ENCODE data around the gene MPPED2. TPM values are rescaled to one million over a fixed set of nuclear protein-coding genes. Genes with fewer than 3 reads are reported as not detected.

Gene MPPED2
- total RNA-seq, 1 experiment from 2014 or later, result not detected

DNA sequence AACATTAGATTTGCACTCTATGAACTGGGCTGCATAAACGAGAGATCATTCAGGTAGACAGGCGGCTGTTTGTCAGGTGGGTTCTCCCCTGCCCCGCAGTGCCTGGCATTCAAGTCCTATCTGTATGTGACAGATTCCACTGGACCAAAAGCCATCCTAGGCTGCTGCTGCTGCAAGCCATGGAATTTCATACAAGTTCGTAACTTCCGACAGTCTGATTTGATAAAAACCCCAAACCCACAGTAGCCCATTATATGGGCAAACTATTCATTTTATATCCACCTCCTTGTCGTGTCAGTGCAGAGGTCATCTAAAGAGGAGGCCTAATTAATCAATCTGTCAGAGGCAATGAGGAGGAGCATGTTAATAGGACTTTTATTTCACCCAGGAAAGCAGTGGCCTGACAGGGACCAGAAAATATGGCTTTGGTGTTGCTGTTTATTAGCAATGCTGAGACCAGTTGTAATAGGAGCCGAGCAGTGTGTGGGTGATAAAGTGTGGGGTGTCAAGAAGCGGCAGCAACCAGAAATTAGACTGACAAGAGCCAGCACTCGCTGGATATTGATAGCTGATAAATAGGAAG, 139.0 kb downstream of the MPPED2 start (continued):
- TF ChIP-seq, protein P1, sequence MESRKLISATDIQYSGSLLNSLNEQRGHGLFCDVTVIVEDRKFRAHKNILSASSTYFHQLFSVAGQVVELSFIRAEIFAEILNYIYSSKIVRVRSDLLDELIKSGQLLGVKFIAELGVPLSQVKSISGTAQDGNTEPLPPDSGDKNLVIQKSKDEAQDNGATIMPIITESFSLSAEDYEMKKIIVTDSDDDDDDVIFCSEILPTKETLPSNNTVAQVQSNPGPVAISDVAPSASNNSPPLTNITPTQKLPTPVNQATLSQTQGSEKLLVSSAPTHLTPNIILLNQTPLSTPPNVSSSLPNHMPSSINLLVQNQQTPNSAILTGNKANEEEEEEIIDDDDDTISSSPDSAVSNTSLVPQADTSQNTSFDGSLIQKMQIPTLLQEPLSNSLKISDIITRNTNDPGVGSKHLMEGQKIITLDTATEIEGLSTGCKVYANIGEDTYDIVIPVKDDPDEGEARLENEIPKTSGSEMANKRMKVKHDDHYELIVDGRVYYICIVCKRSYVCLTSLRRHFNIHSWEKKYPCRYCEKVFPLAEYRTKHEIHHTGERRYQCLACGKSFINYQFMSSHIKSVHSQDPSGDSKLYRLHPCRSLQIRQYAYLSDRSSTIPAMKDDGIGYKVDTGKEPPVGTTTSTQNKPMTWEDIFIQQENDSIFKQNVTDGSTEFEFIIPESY (IDR thresholded peaks at IDR 0.05; ENCODE audit: extremely low read depth, insufficient replicate concordance, low read length), result no peak
- TF ChIP-seq, protein P2, sequence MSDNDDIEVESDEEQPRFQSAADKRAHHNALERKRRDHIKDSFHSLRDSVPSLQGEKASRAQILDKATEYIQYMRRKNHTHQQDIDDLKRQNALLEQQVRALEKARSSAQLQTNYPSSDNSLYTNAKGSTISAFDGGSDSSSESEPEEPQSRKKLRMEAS (IDR thresholded peaks at IDR 0.05), result no peak
- no peak for TF ChIP-seq CEBPB (IDR thresholded peaks at IDR 0.05; ENCODE audit: low read depth)

DNA sequence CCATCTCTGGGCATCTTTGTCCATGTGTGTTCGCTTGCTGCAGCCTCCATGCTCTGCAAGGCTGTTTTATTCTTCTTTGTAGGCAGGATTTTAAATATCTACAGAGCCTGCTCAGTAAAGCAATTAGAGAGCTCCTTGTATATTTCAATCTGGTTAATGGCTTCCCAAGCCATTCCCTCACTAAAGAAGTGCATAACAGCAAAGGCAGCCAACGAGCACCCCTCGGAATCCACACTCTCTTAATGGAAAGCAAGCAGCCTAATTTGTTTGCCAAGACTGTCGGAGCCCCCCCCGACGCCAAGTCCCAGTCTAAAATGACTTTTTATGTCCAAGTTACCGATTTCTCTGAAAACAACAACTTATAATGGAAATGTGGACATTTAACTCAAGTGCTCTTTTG, 139.6 kb downstream of the MPPED2 start:
- H3K9me2 ChIP-seq (ENCODE audit: insufficient read depth), result no peaks in the 10 kb centered on the region
- no peak for DNase-seq (ENCODE audit: low read depth, low spot score)
- intact Hi-C loops (cut with micrococcal nuclease), result no loop called here
- RAD21 ChIA-PET (ENCODE audit: low non-redundant PET in 1 of 2, low total read pairs in 2 of 2, uncharacterized antibody in 2 of 2, unreplicated experiment in 2 of 2), result no interaction called here
- no peaks in the 10 kb centered on the region for H4K20me1 ChIP-seq (ENCODE audit: insufficient read depth)
- no peak overlapping the region for H2AFZ ChIP-seq (ENCODE audit: low read depth, low read length, poor library complexity, severe bottlenecking)
- TF ChIP-seq ZFX (IDR thresholded peaks at IDR 0.05) (no peak), CBX3 (IDR thresholded peaks at IDR 0.05; ENCODE audit: low read depth) (no peak), JUND (IDR thresholded peaks at IDR 0.05) (no peak), ELF1 (IDR thresholded peaks at IDR 0.05; ENCODE audit: borderline replicate concordance, low read depth) (no peak), EZH2phosphoT487 (IDR thresholded peaks at IDR 0.05; ENCODE audit: borderline replicate concordance) (no peak), POLR2AphosphoS5 (IDR thresholded peaks at IDR 0.05; ENCODE audit: low read depth, low read length) (no peak), SRF (IDR thresholded peaks at IDR 0.05; ENCODE audit: low read depth) (no peak), SP1 (IDR thresholded peaks at IDR 0.05; ENCODE audit: low read depth) (no peak), YY1 (IDR thresholded peaks at IDR 0.05; ENCODE audit: extremely low read depth, insufficient replicate concordance, low read depth, low read length) (no peak), CEBPB (IDR thresholded peaks at IDR 0.05; ENCODE audit: low read depth) (no peak), EZH2 (IDR thresholded peaks at IDR 0.05) (no peak), RAD21 (IDR thresholded peaks at IDR 0.05; ENCODE audit: low read depth) (no peak)
- TF ChIP-seq, protein P2 (IDR thresholded peaks at IDR 0.05), result no peak
- TF ChIP-seq, protein P3, sequence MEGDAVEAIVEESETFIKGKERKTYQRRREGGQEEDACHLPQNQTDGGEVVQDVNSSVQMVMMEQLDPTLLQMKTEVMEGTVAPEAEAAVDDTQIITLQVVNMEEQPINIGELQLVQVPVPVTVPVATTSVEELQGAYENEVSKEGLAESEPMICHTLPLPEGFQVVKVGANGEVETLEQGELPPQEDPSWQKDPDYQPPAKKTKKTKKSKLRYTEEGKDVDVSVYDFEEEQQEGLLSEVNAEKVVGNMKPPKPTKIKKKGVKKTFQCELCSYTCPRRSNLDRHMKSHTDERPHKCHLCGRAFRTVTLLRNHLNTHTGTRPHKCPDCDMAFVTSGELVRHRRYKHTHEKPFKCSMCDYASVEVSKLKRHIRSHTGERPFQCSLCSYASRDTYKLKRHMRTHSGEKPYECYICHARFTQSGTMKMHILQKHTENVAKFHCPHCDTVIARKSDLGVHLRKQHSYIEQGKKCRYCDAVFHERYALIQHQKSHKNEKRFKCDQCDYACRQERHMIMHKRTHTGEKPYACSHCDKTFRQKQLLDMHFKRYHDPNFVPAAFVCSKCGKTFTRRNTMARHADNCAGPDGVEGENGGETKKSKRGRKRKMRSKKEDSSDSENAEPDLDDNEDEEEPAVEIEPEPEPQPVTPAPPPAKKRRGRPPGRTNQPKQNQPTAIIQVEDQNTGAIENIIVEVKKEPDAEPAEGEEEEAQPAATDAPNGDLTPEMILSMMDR (IDR thresholded peaks at IDR 0.05 in 2 of 3, conservative IDR thresholded peaks at IDR 0.05 in 1 of 3; ENCODE audit: borderline replicate concordance in 1 of 3, insufficient read depth in 1 of 3, low read depth in 2 of 3, low read length in 2 of 3), result no peak
- TF ChIP-seq, protein P1 (IDR thresholded peaks at IDR 0.05; ENCODE audit: extremely low read depth, insufficient replicate concordance, low read length), result no peak
- no peaks in the 10 kb centered on the region for H3K36me3 ChIP-seq (ENCODE audit: control insufficient read depth in 1 of 2, insufficient read depth in 2 of 2, low read length in 2 of 2)
- CTCF ChIA-PET, result no interaction called here
- no peak overlapping the region for H3K4me2 ChIP-seq (ENCODE audit: low read length)
- H3K27me3 ChIP-seq (ENCODE audit: insufficient read depth, low read length), result peaks cover 45% of the 10 kb centered on the region
- no peaks in the 10 kb centered on the region for H3K9me3 ChIP-seq (ENCODE audit: control insufficient read depth in 1 of 2, insufficient read depth in 1 of 2, low read depth in 1 of 2, low read length in 2 of 2)
- H3K9ac ChIP-seq (ENCODE audit: low read length), result no peak overlapping the region
- POLR2A ChIA-PET, result no interaction called here
- ATAC-seq, result no peak
- no peaks in the 10 kb centered on the region for H3K4me1 ChIP-seq (ENCODE audit: control insufficient read depth in 1 of 2, insufficient read depth in 2 of 2, low read length in 2 of 2)
- H3K4me3 ChIP-seq (replicated peaks in 1 of 2; ENCODE audit: low read depth in 1 of 2, low read length in 2 of 2), result no peak overlapping the region
- H3K79me2 ChIP-seq (ENCODE audit: insufficient read depth, low read length), result no peaks in the 10 kb centered on the region
- H3K27ac ChIP-seq (ENCODE audit: low read depth, low read length), result no peak overlapping the region
- no TSS peak for BruUV-seq (replicated peaks)
